ENCODE data around the gene GRIK4.

Gene GRIK4

GRCh38 chr11:120931057-120931779 is 419.7 kb downstream of the GRIK4 start:
- DNase-seq = no peak

- DNase-seq = no peak
Measured at GRCh38 chr11:120932305-120932915, 420.9 kb downstream of the GRIK4 start.

- no peak for DNase-seq
Measured at GRCh38 chr11:120936356-120936755, 424.8 kb downstream of the GRIK4 start.

- DNase-seq = no peak
Measured at GRCh38 chr11:120937501-120937900, 426.0 kb downstream of the GRIK4 start.

- DNase-seq = no peak
Measured at GRCh38 chr11:120938260-120938659, 426.7 kb downstream of the GRIK4 start.

- DNase-seq = no peak
Measured at GRCh38 chr11:120940160-120940848, 428.8 kb downstream of the GRIK4 start.

GRCh38 chr11:120941000-120941399 is 429.5 kb downstream of the GRIK4 start:
- DNase-seq = no peak

GRCh38 chr11:120942701-120943100 is 431.2 kb downstream of the GRIK4 start:
- DNase-seq = no peak

GRCh38 chr11:120945042-120945441 is 433.5 kb downstream of the GRIK4 start:
- DNase-seq = no peak

GRCh38 chr11:120950880-120951279 is 439.3 kb downstream of the GRIK4 start:
- no peak for DNase-seq

GRCh38 chr11:120952461-120953434 is 441.2 kb downstream of the GRIK4 start:
- DNase-seq = peak; percentile 9

- no peak for DNase-seq
Measured at GRCh38 chr11:120954381-120954780, 442.8 kb downstream of the GRIK4 start.

GRCh38 chr11:120956710-120957495 is 445.4 kb downstream of the GRIK4 start:
- no peak for DNase-seq

GRCh38 chr11:120958185-120958584 is 446.6 kb downstream of the GRIK4 start:
- no peak for DNase-seq

- DNase-seq = no peak
Measured at GRCh38 chr11:120959189-120959588, 447.6 kb downstream of the GRIK4 start.

GRCh38 chr11:120964857-120965256 is 453.3 kb downstream of the GRIK4 start:
- no peak for DNase-seq

- no peak for DNase-seq
Measured at GRCh38 chr11:120966840-120967239, 455.3 kb downstream of the GRIK4 start.

GRCh38 chr11:120969993-120970392 is 458.4 kb downstream of the GRIK4 start:
- no peak for DNase-seq

GRCh38 chr11:120971825-120972224 is 460.3 kb downstream of the GRIK4 start:
- no peak for DNase-seq

GRCh38 chr11:120972621-120973020 is 461.1 kb downstream of the GRIK4 start:
- DNase-seq = no peak

- DNase-seq = no peak
Measured at GRCh38 chr11:120973501-120973900, 462.0 kb downstream of the GRIK4 start.

- DNase-seq = no peak
Measured at GRCh38 chr11:120974466-120974865, 462.9 kb downstream of the GRIK4 start.

All from NCI-H1694 treated with DMSO at 0.1 percent for 48 hours (cell line).